BE2C (cell line): ENCODE data around the gene CXCL6.

ENCODE experiments used
- DNase-seq: peaks from one replicate; pipeline ENCODE4 v3.0.0-alpha.2; 2020
- H3K27me3 ChIP-seq: fragments of 250-450 bp; sonication (Bioruptor Pico); 2 replicates; pipeline ENCODE4 v1.5.1; 2020; ENCODE audit warnings: mild to moderate bottlenecking
- H3K36me3 ChIP-seq: fragments of 250-450 bp; sonication (Bioruptor Pico); 2 replicates; pipeline ENCODE4 v1.5.1; 2020; ENCODE audit warnings: mild to moderate bottlenecking
- H3K4me1 ChIP-seq: fragments of 250-450 bp; sonication (Bioruptor Pico); 2 replicates; pipeline ENCODE4 v1.5.1; 2020
- H3K4me3 ChIP-seq: 2 replicates; pipeline ENCODE4 v1.5.1; 2011; ENCODE audit warnings: low read depth, low read length
- H3K9me3 ChIP-seq: fragments of 250-450 bp; sonication (Bioruptor Pico); 2 replicates; pipeline ENCODE4 v1.5.1; 2020
- CTCF ChIP-seq: IDR thresholded peaks from 2 replicates; pipeline ENCODE4 v1.5.1; 2012; ENCODE audit warnings: mild to moderate bottlenecking, low read depth, low read length

Gene CXCL6

GRCh38 chr4:73844345-73844744 is 7.9 kb downstream of the CXCL6 start:
- Histone ChIP-seq H3K4me3 (no peak overlapping the region), H3K4me1 (no peaks in the 10 kb centered on the region), H3K36me3 (no peaks in the 10 kb centered on the region), H3K9me3 (no peaks in the 10 kb centered on the region), H3K27me3 (no peaks in the 10 kb centered on the region)
- TF ChIP-seq CTCF, result no peak
- DNase-seq, result no peak

- Histone ChIP-seq H3K4me3 (no peak overlapping the region), H3K27me3 (no peaks in the 10 kb centered on the region), H3K9me3 (no peaks in the 10 kb centered on the region), H3K36me3 (no peaks in the 10 kb centered on the region), H3K4me1 (no peaks in the 10 kb centered on the region)
- no peak for DNase-seq
- no peak for TF ChIP-seq CTCF
Measured at GRCh38 chr4:73844806-73845205, 8.3 kb downstream of the CXCL6 start.

- no peak for TF ChIP-seq CTCF
- Histone ChIP-seq H3K36me3 (no peaks in the 10 kb centered on the region), H3K4me1 (no peaks in the 10 kb centered on the region), H3K27me3 (no peaks in the 10 kb centered on the region), H3K9me3 (no peaks in the 10 kb centered on the region), H3K4me3 (no peak overlapping the region)
- DNase-seq, result no peak
Measured at GRCh38 chr4:73847526-73848182, 11.2 kb downstream of the CXCL6 start.

GRCh38 chr4:73848183-73848777 is 11.8 kb downstream of the CXCL6 start:
- H3K9me3 ChIP-seq, result no peaks in the 10 kb centered on the region
- no peaks in the 10 kb centered on the region for H3K4me1 ChIP-seq
- DNase-seq, result no peak
- no peaks in the 10 kb centered on the region for H3K27me3 ChIP-seq
- H3K4me3 ChIP-seq, result no peak overlapping the region
- no peaks in the 10 kb centered on the region for H3K36me3 ChIP-seq
- TF ChIP-seq CTCF, result no peak

- DNase-seq, result no peak
- no peaks in the 10 kb centered on the region for H3K27me3 ChIP-seq
- no peaks in the 10 kb centered on the region for H3K36me3 ChIP-seq
- H3K9me3 ChIP-seq, result no peaks in the 10 kb centered on the region
- H3K4me1 ChIP-seq, result no peaks in the 10 kb centered on the region
- H3K4me3 ChIP-seq, result no peak overlapping the region
- TF ChIP-seq CTCF, result no peak
Measured at GRCh38 chr4:73850261-73850970, 13.9 kb downstream of the CXCL6 start.

GRCh38 chr4:73851293-73851692 is 14.8 kb downstream of the CXCL6 start:
- Histone ChIP-seq H3K4me1 (no peaks in the 10 kb centered on the region), H3K4me3 (no peak overlapping the region), H3K36me3 (no peaks in the 10 kb centered on the region), H3K9me3 (no peaks in the 10 kb centered on the region), H3K27me3 (no peaks in the 10 kb centered on the region)
- no peak for DNase-seq
- no peak for TF ChIP-seq CTCF
